ENCODE measurements around the gene ABCC3. TPM values are rescaled to one million over a fixed set of nuclear protein-coding genes. Genes with fewer than 3 reads are reported as not detected.

ABCC3 gene
- total RNA-seq, 8 experiments from 2014 or later: 0.27 to 21.6 (median 0.90) TPM; not detected in 1

- Histone ChIP-seq H3K4me1 (replicated peaks in 1 of 2) (peaks cover 44 to 49% of the 10 kb centered on the region in 2 donors), H3K27ac (peak overlapping the region; percentile 78 to 87), H3K4me3 (no peak overlapping the region)
- in situ Hi-C loops (cut with MboI; ENCODE audit: low pct_unique_long_range_greater_than_20kb in 2 of 9, low sequenced_read_pairs in 9 of 9, unreplicated experiment in 9 of 9): loop anchor here in 1 of 9 experiments (10.0 kb wide), 1 partner anchor 144 kb away; the partner anchor contains the start of gene SPATA20
- WGBS, 10 experiments: 20 to 100% (median 50%) methylated on average over 1 to 4 of the region's 4 CpGs; no CpG with 5 or more reads in 3 of the 10 experiments
- ATAC-seq (replicated peaks in 6 of 8): peak in 7 of 8 experiments; percentile 13 to 55 (median 39)
Measured at GRCh38 chr17:50689251-50689650, 54.6 kb downstream of the ABCC3 start.

GRCh38 chr17:50689956-50690886 lies 55.5 kb downstream of the ABCC3 start:
- 10 to 100% (median 43%) methylated on average over 1 to 6 of the region's 19 CpGs; no CpG with 5 or more reads in 6 of the 10 experiments for WGBS, 10 experiments
- H3K27ac ChIP-seq: peak overlapping the region; percentile 78 to 87
- peak in 5 of 8 experiments; percentile 79 to 89 (median 86) for ATAC-seq (replicated peaks in 6 of 8)
- peaks cover 44 to 49% of the 10 kb centered on the region in 2 donors for H3K4me1 ChIP-seq (replicated peaks in 1 of 2)
- no peak overlapping the region for H3K4me3 ChIP-seq
- in situ Hi-C loops (cut with MboI; ENCODE audit: low pct_unique_long_range_greater_than_20kb in 2 of 9, low sequenced_read_pairs in 9 of 9, unreplicated experiment in 9 of 9): loop anchor here in 3 of 9 experiments (10.0 kb wide), 2 partner anchors 65 to 145 kb away; partner anchors contain the start of gene SPATA20 (in 3 of the 3)

GRCh38 chr17:50690887-50691549 lies 56.3 kb downstream of the ABCC3 start:
- Histone ChIP-seq H3K4me3 (no peak overlapping the region), H3K27ac (peak overlapping the region; percentile 78 to 87), H3K4me1 (replicated peaks in 1 of 2) (peaks cover 44 to 49% of the 10 kb centered on the region in 2 donors)
- ATAC-seq (replicated peaks in 6 of 8): no peak
- 56 to 81% (median 66%) methylated on average over 2 to 6 of the region's 9 CpGs; no CpG with 5 or more reads in 1 of the 10 experiments for WGBS, 10 experiments
- in situ Hi-C loops (cut with MboI; ENCODE audit: low pct_unique_long_range_greater_than_20kb in 2 of 9, low sequenced_read_pairs in 9 of 9, unreplicated experiment in 9 of 9): loop anchor here in 3 of 9 experiments (10.0 kb wide), 2 partner anchors 66 to 146 kb away; partner anchors contain the start of gene SPATA20 (in 2 of the 3)

GRCh38 chr17:50691550-50692447 lies 57.1 kb downstream of the ABCC3 start:
- in situ Hi-C loops (cut with MboI; ENCODE audit: low pct_unique_long_range_greater_than_20kb in 2 of 9, low sequenced_read_pairs in 9 of 9, unreplicated experiment in 9 of 9): loop anchor here in 3 of 9 experiments (10.0 kb wide), 2 partner anchors 67 to 147 kb away; partner anchors contain the start of gene SPATA20 (in 2 of the 3)
- ATAC-seq (replicated peaks in 6 of 8): no peak
- 27 to 82% (median 64%) methylated on average over 1 to 6 of the region's 6 CpGs; no CpG with 5 or more reads in 4 of the 10 experiments for WGBS, 10 experiments
- Histone ChIP-seq H3K4me3 (no peak overlapping the region), H3K27ac (peak overlapping the region; percentile 40 to 68), H3K4me1 (replicated peaks in 1 of 2) (peaks cover 44 to 49% of the 10 kb centered on the region in 2 donors)

GRCh38 chr17:50692448-50693035 lies 57.9 kb downstream of the ABCC3 start:
- Histone ChIP-seq H3K27ac (peak overlapping the region; percentile 40 to 68), H3K4me3 (no peak overlapping the region), H3K4me1 (replicated peaks in 1 of 2) (peaks cover 44 to 49% of the 10 kb centered on the region in 2 donors)
- 0 to 93% (median 77%) methylated on average over 1 to 6 of the region's 6 CpGs; no CpG with 5 or more reads in 1 of the 10 experiments for WGBS, 10 experiments
- in situ Hi-C loops (cut with MboI; ENCODE audit: low pct_unique_long_range_greater_than_20kb in 2 of 9, low sequenced_read_pairs in 9 of 9, unreplicated experiment in 9 of 9): loop anchor here in 3 of 9 experiments (10.0 kb wide), 2 partner anchors 68 to 148 kb away; partner anchors contain the start of gene SPATA20 (in 2 of the 3)
- ATAC-seq (replicated peaks in 6 of 8): peak in 2 of 8 experiments; percentile 11 to 19

GRCh38 chr17:50693036-50693682 lies 58.5 kb downstream of the ABCC3 start:
- no peak for ATAC-seq (replicated peaks in 6 of 8)
- peaks cover 44 to 49% of the 10 kb centered on the region in 2 donors for H3K4me1 ChIP-seq (replicated peaks in 1 of 2)
- no peak overlapping the region for H3K4me3 ChIP-seq
- H3K27ac ChIP-seq: peak overlapping the region; percentile 40 to 68
- 15 to 100% (median 84%) methylated on average over 1 to 5 of the region's 5 CpGs for WGBS, 10 experiments
- in situ Hi-C loops (cut with MboI; ENCODE audit: low pct_unique_long_range_greater_than_20kb in 2 of 9, low sequenced_read_pairs in 9 of 9, unreplicated experiment in 9 of 9): loop anchor here in 3 of 9 experiments (10.0 kb wide), 2 partner anchors 68 to 148 kb away; partner anchors contain the start of gene SPATA20 (in 2 of the 3)

GRCh38 chr17:50696365-50696879 lies 61.7 kb downstream of the ABCC3 start:
- in situ Hi-C loops (cut with MboI; ENCODE audit: low pct_unique_long_range_greater_than_20kb in 2 of 9, low sequenced_read_pairs in 9 of 9, unreplicated experiment in 9 of 9): loop anchor here in 3 of 9 experiments (10.0 kb wide), 2 partner anchors 72 to 152 kb away; partner anchors contain the start of gene SPATA20 (in 2 of the 3)
- Histone ChIP-seq H3K4me1 (replicated peaks in 1 of 2) (peaks cover 19 to 20% of the 10 kb centered on the region in 2 donors), H3K4me3 (no peak overlapping the region), H3K27ac (no peak overlapping the region)
- no peak for ATAC-seq (replicated peaks in 6 of 8)
- WGBS, 10 experiments: 83 to 100% (median 100%) methylated on average over 1 to 3 of the region's 3 CpGs; no CpG with 5 or more reads in 3 of the 10 experiments

GRCh38 chr17:50697062-50697461 lies 62.4 kb downstream of the ABCC3 start:
- WGBS, 10 experiments: 82 to 100% (median 100%) methylated on average over 1 to 3 of the region's 3 CpGs; no CpG with 5 or more reads in 1 of the 10 experiments
- Histone ChIP-seq H3K4me3 (no peak overlapping the region), H3K27ac (no peak overlapping the region), H3K4me1 (replicated peaks in 1 of 2) (peaks cover 12 to 13% of the 10 kb centered on the region in 2 donors)
- no peak for ATAC-seq (replicated peaks in 6 of 8)
- in situ Hi-C loops (cut with MboI; ENCODE audit: low pct_unique_long_range_greater_than_20kb in 2 of 9, low sequenced_read_pairs in 9 of 9, unreplicated experiment in 9 of 9): loop anchor here in 3 of 9 experiments (10.0 kb wide), 2 partner anchors 72 to 152 kb away; partner anchors contain the start of gene SPATA20 (in 2 of the 3)

GRCh38 chr17:50697663-50698272 lies 63.1 kb downstream of the ABCC3 start:
- in situ Hi-C loops (cut with MboI; ENCODE audit: low pct_unique_long_range_greater_than_20kb in 2 of 9, low sequenced_read_pairs in 9 of 9, unreplicated experiment in 9 of 9): loop anchor here in 3 of 9 experiments (10.0 kb wide), 2 partner anchors 73 to 153 kb away; partner anchors contain the start of gene SPATA20 (in 2 of the 3)
- 0 to 83% (median 69%) methylated on average over 1 to 3 of the region's 3 CpGs; no CpG with 5 or more reads in 3 of the 10 experiments for WGBS, 10 experiments
- peaks cover 5 to 6% of the 10 kb centered on the region in 2 donors for H3K4me1 ChIP-seq (replicated peaks in 1 of 2)
- ATAC-seq (replicated peaks in 6 of 8): no peak
- no peak overlapping the region for H3K27ac ChIP-seq
- H3K4me3 ChIP-seq: no peak overlapping the region

GRCh38 chr17:50699410-50699809 lies 64.7 kb downstream of the ABCC3 start:
- in situ Hi-C loops (cut with MboI; ENCODE audit: low pct_unique_long_range_greater_than_20kb in 2 of 9, low sequenced_read_pairs in 9 of 9, unreplicated experiment in 9 of 9): loop anchor here in 3 of 9 experiments (10.0 kb wide), 2 partner anchors 75 to 155 kb away; partner anchors contain the start of gene SPATA20 (in 2 of the 3)
- Histone ChIP-seq H3K4me1 (replicated peaks in 1 of 2) (no peaks in the 10 kb centered on the region), H3K27ac (no peak overlapping the region), H3K4me3 (no peak overlapping the region)
- 29 to 100% (median 100%) methylated on average over 2 to 4 of the region's 7 CpGs; no CpG with 5 or more reads in 6 of the 10 experiments for WGBS, 10 experiments
- ATAC-seq (replicated peaks in 6 of 8): peak in 2 of 8 experiments; percentile 87 to 88
